K562 (cell line): Measurements from ENCODE around the gene PADI1. TPM values are rescaled to one million over a fixed set of nuclear protein-coding genes. Genes with fewer than 3 reads are reported as not detected.

Experiments
- ATAC-seq: fragments of 200-7000 bp; cut with Tn5 transposase; 3 replicates; pipeline ENCODE4 v1.9.1; 2020; ENCODE audit warnings: moderate library complexity
- Bru-seq: library from RNA; stranded (reverse); fragments of 400-500 nt; gene quantifications from one replicate; lab custom pipeline; 2021; lab: Mats Ljungman, UMichigan
- BruChase-seq, 2 experiments: library from RNA; stranded (reverse); fragments of 400-500 nt; gene quantifications; one replicate each; lab custom pipeline; 2021; lab: Mats Ljungman, UMichigan
- BruUV-seq: library from RNA; stranded (reverse); fragments of 400-500 nt; replicated peaks from 2 replicates; lab custom pipeline; 2021; lab: Mats Ljungman, UMichigan
- CTCF ChIA-PET: fragments of 300-600 bp; formaldehyde crosslinking; extraction: SDS; loops from one replicate; lab custom pipeline; 2021; ENCODE audit warnings: low intra/inter-chr PET ratio; lab: Yijun Ruan, JAX
- POLR2A ChIA-PET: fragments of 300-600, 350-650 bp; sonication (Branson Sonifier 250); formaldehyde crosslinking; extraction: SDS; loops from one replicate; lab custom pipeline; 2021; ENCODE audit warnings: antibody characterized with exemption, inconsistent platforms; lab: Yijun Ruan, JAX
- DNase-seq, 4 experiments: peaks; one replicate each; pipeline versions ENCODE4 v3.0.0 to v3.0.0-alpha.2; 2011 to 2018; ENCODE audit warnings: low spot score in 3 of 4, mixed read lengths in 3 of 4; ENCODE audit errors: extremely low read depth in 1 of 4
- FAIRE-seq: peaks from 2 replicates; lab custom pipeline; 2011; peaks lifted over from hg19 to GRCh38; lab: Jason Lieb, UNC
- H2AFZ ChIP-seq: 2 replicates; pipeline ENCODE4 v1.6.0; 2011; ENCODE audit warnings: low read depth, low read length, control low read depth, inconsistent platforms
- H3K27ac ChIP-seq: fragments of 200-600 bp; 3 replicates; pipeline ENCODE4 v1.8.0; 2011; ENCODE audit warnings: low read depth, mild to moderate bottlenecking, control low read depth, inconsistent platforms, low read length, moderate library complexity, mixed read lengths; ENCODE audit errors: extremely low read depth
- H3K27me3 ChIP-seq, 2 experiments: fragments of 300-600 bp in 1 of 2; 2 replicates in 1 of 2; 3 replicates in 1 of 2; pipeline versions ENCODE4 v1.6.0 to v1.8.0; 2011; ENCODE audit warnings: inconsistent platforms in 2 of 2, low read length in 2 of 2, mild to moderate bottlenecking in 1 of 2, mixed read lengths in 1 of 2, moderate library complexity in 1 of 2; ENCODE audit not compliant: control insufficient read depth in 2 of 2, insufficient read depth in 2 of 2
- H3K36me3 ChIP-seq: fragments of 300-600 bp; 3 replicates; pipeline ENCODE4 v1.8.0; 2011; ENCODE audit warnings: mild to moderate bottlenecking, low read length, inconsistent platforms; ENCODE audit not compliant: control insufficient read depth, insufficient read depth
- H3K4me1 ChIP-seq, 2 experiments: fragments of 200-600 bp in 1 of 2; replicated peaks in 1 of 2; 2 replicates in 1 of 2; 3 replicates in 1 of 2; pipeline versions ENCODE4 v1.5.1 to v1.8.0; 2011; ENCODE audit warnings: inconsistent platforms in 2 of 2, low read length in 2 of 2, mild to moderate bottlenecking in 1 of 2, mixed read lengths in 1 of 2, moderate library complexity in 1 of 2; ENCODE audit not compliant: control insufficient read depth in 2 of 2, insufficient read depth in 2 of 2
- H3K4me2 ChIP-seq: 2 replicates; pipeline ENCODE4 v1.6.1; 2011; ENCODE audit warnings: low read length, control low read depth, inconsistent platforms, mixed read lengths; ENCODE audit not compliant: insufficient read depth
- H3K4me3 ChIP-seq: fragments of 200-600 bp; sonication (generic), shearing (Covaris generic); 2 replicates; pipeline ENCODE4 v1.5.1; 2016; ENCODE audit warnings: control low read depth, inconsistent platforms
- H3K79me2 ChIP-seq: fragments of 200-600 bp; 3 replicates; pipeline ENCODE4 v1.8.0; 2011; ENCODE audit warnings: low read length, inconsistent platforms; ENCODE audit not compliant: control insufficient read depth, insufficient read depth
- H3K9ac ChIP-seq, 2 experiments: 2 replicates each; pipeline versions ENCODE4 v1.6.0 to v1.6.1; 2011; ENCODE audit warnings: low read depth in 2 of 2, low read length in 2 of 2, control low read depth in 1 of 2, inconsistent platforms in 1 of 2, mild to moderate bottlenecking in 1 of 2, mixed read lengths in 1 of 2; ENCODE audit not compliant: insufficient read depth in 1 of 2
- H3K9me1 ChIP-seq: one replicate; pipeline ENCODE4 v1.6.0; 2011; ENCODE audit warnings: inconsistent platforms, mild to moderate bottlenecking, low read length, moderate library complexity; ENCODE audit not compliant: control insufficient read depth, insufficient read depth
- H3K9me3 ChIP-seq: replicated peaks from 2 replicates; pipeline ENCODE4 v1.5.1; 2011; ENCODE audit warnings: low read depth, low read length, inconsistent platforms; ENCODE audit not compliant: control insufficient read depth, insufficient read depth
- H4K20me1 ChIP-seq: replicated peaks from 2 replicates; pipeline ENCODE4 v1.6.1; 2011; ENCODE audit warnings: low read length, inconsistent platforms, mixed read lengths; ENCODE audit not compliant: control insufficient read depth, insufficient read depth
- HNRNPH1 ChIP-seq: fragments of 200-400 bp; formaldehyde crosslinking; optimal IDR thresholded peaks from 2 replicates; pipeline ENCODE3; 2017; ENCODE audit warnings: low read depth, mild to moderate bottlenecking, low read length, moderate library complexity
- KLF13 ChIP-seq: fragments of 450-650 bp; IDR thresholded peaks from 2 replicates; pipeline ENCODE4 v1.6.1; 2016; ENCODE audit warnings: missing genetic modification characterization, low read depth, mild to moderate bottlenecking, missing compliant biosample characterization, moderate library complexity, borderline replicate concordance
- PTBP1 ChIP-seq: fragments of 200-400 bp; formaldehyde crosslinking; IDR thresholded peaks from 2 replicates; pipeline ENCODE4 v1.6.1; 2017; ENCODE audit warnings: low read depth, low read length
- SAFB ChIP-seq: fragments of 200-400 bp; formaldehyde crosslinking; IDR thresholded peaks from 2 replicates; pipeline ENCODE4 v1.6.1; 2017; ENCODE audit warnings: low read depth, low read length, borderline replicate concordance
- ZKSCAN1 ChIP-seq: fragments of 150-350 bp; IDR thresholded peaks from 2 replicates; pipeline ENCODE4 v1.6.1; 2016; ENCODE audit warnings: low read depth, low read length
- WGBS: fragments of 100-300 bp; shearing (Covaris generic); methylation state at CpG from one replicate; pipeline ENCODE4 v1.1.6; 2016; ENCODE audit warnings: low coverage, mixed read lengths; ENCODE audit not compliant: insufficient coverage; ENCODE audit errors: missing lambda C conversion rate; 5-methylcytosine and 5-hydroxymethylcytosine counted together
- in situ Hi-C: fragments of 300-500 bp; cut with MboI; formaldehyde crosslinking; loops from 4 replicates; pipeline ENCODE4 v1.15.0; 2018; ENCODE audit warnings: inconsistent platforms, mixed read lengths
- intact Hi-C: fragments of 100-400 bp; cut with micrococcal nuclease; formaldehyde crosslinking; loops from 2 replicates; pipeline ENCODE4 v1.14.2; 2022
- long read RNA-seq, 3 experiments: library from polyadenylated mRNA in 2 of 3; library from RNA in 1 of 3; unstranded in 2 of 3; stranded (forward) in 1 of 3; transcript quantifications; one replicate each; pipeline ENCODE4 v2.0.0, GENCODE V29; 2019 to 2022
- polyA minus RNA-seq, 3 experiments: library from RNA; depleted of rRNA, polyadenylated mRNA; stranded (reverse); fragments of >200 nt; gene quantifications; 2 replicates each; pipeline ENCODE4 v1.2.3, GENCODE V29; 2011
- polyA plus RNA-seq, 8 experiments: library from polyadenylated mRNA; depleted of rRNA in 4 of 8; stranded (reverse) in 5 of 8; unstranded in 3 of 8; fragments of >200 nt; fragmentation: Nextera tagmentation in 2 of 8; fragmentation: Illumina TruSeq in 1 of 8; extraction: Ambion mirVana in 2 of 8; extraction: Trizol in 1 of 8; gene quantifications; 2 replicates each; pipeline versions ENCODE4 v1.2.1 to v1.2.3, GENCODE V29; 2011 to 2014; ENCODE audit warnings: inconsistent platforms in 1 of 8, missing spikeins in 1 of 8
- total RNA-seq, 7 experiments: library from RNA; depleted of rRNA in 6 of 7; stranded (reverse); fragments of >200 nt in 6 of 7; fragmentation: Illumina TruSeq in 2 of 7; extraction: Trizol in 2 of 7; gene quantifications; 2 replicates each; pipeline versions ENCODE4 v1.2.1 to v1.2.3, GENCODE V29; 2011 to 2021; ENCODE audit warnings: low replicate concordance in 1 of 7

PADI1 gene, protein sequence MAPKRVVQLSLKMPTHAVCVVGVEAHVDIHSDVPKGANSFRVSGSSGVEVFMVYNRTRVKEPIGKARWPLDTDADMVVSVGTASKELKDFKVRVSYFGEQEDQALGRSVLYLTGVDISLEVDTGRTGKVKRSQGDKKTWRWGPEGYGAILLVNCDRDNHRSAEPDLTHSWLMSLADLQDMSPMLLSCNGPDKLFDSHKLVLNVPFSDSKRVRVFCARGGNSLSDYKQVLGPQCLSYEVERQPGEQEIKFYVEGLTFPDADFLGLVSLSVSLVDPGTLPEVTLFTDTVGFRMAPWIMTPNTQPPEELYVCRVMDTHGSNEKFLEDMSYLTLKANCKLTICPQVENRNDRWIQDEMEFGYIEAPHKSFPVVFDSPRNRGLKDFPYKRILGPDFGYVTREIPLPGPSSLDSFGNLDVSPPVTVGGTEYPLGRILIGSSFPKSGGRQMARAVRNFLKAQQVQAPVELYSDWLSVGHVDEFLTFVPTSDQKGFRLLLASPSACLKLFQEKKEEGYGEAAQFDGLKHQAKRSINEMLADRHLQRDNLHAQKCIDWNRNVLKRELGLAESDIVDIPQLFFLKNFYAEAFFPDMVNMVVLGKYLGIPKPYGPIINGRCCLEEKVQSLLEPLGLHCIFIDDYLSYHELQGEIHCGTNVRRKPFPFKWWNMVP
- not detected in 2 replicates for total RNA-seq (2011; cell fraction: chromatin; rRNA removed; ENCODE audit: low replicate concordance)
- not detected in 2 replicates for total RNA-seq (2011; cell fraction: nucleolus; rRNA removed)
- total RNA-seq (2011; cell fraction: nucleoplasm; rRNA removed), result not detected in 2 replicates
- not detected in 2 replicates for total RNA-seq (2014; rRNA removed)
- total RNA-seq (2014; rRNA removed; fragmentation: Illumina TruSeq; extraction: Trizol), result not detected in 2 replicates
- total RNA-seq (2015; rRNA removed; fragmentation: Illumina TruSeq; extraction: Trizol), result not detected in 2 replicates
- total RNA-seq (2021), result not detected in 2 replicates
- polyA plus RNA-seq (2011; rRNA removed), result not detected in 2 replicates
- polyA plus RNA-seq (2011; cell fraction: cytosol; rRNA removed), result not detected in 2 replicates
- not detected in 2 replicates for polyA plus RNA-seq (2011; cell fraction: nucleus; rRNA removed)
- 0.03 TPM in 1 of 2 replicates, not detected in the other for polyA plus RNA-seq (2012)
- polyA plus RNA-seq (2014; fragmentation: Illumina TruSeq; extraction: Trizol), result not detected in 2 replicates
- polyA plus RNA-seq (2014; fragmentation: Nextera tagmentation; extraction: Ambion mirVana), result not detected
- polyA plus RNA-seq (2014; rRNA removed), result not detected in 2 replicates
- not detected in 2 replicates for polyA minus RNA-seq (2011; rRNA and poly(A)+ RNA removed)
- polyA minus RNA-seq (2011; cell fraction: cytosol; rRNA and poly(A)+ RNA removed), result not detected in 2 replicates
- not detected in 2 replicates for polyA minus RNA-seq (2011; cell fraction: nucleus; rRNA and poly(A)+ RNA removed)
- Bru-seq, nascent RNA, result percentile 3 among the genes with signal in this experiment
- BruChase-seq, experiment 1, labeled RNA remaining after a 2-hour chase, result not detected
- BruChase-seq, experiment 2, labeled RNA remaining after a 6-hour chase, result not detected
- long read RNA-seq, experiment 1, result 0 reads
- long read RNA-seq, experiment 2, result 0 reads
- long read RNA-seq, experiment 3, result 0 reads

DNA sequence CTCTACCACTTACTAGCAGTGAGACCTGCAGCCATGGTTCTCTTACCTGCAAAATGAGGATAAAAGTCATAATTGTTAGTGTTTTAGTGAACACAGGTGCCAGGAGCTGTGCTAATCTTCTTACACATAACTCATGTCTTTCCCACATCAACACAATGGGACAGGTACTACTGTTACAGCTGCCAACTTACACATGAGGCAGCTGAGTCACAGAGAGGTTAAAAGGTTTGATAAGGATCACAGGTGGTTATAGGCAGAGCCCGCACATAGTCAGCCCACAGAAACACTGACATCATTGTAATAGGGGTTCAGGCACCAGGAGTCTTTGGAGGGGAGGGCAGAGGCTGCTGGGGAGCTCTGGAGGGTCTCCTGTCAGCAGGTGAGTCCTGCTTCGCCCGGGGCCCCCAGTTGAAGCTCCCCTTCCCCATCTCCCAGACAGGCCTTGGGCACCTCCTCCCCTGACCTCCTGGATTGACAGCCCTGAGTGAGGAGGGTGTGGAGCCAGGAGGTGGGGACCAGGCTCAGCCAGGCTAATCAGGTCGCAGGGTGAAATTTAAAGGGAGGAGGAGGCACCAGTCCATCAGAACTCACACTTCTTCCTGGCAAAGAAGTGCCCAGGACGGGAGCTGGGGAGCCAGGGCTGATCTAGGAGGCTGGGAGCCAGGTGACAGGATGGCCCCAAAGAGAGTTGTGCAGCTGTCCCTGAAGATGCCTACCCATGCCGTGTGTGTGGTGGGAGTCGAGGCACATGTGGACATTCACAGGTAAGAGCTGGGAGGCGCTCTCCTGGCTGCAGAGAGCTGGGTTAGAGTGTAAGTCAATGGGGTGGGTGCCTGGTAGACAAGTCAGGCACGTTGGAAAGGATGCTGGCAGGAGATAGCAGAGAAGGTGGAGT lies at the start of gene PADI1:
PADI1 (plus strand) TSS at position 583 of the 895 bp plus-strand sequence; CDS start at position 673, 90 bp downstream.
- H3K4me3 ChIP-seq, result no peak within 1 kb of the TSS
- no peaks in the 10 kb centered on the region for H3K79me2 ChIP-seq
- ChIA-PET POLR2A (interaction anchor here (0.7 to 1.2 kb wide), 3 partner anchors 9 to 13 kb away, joined by 3 to 5 read pairs (median 3); no protein-coding TSS in a partner anchor), CTCF (no interaction called here)
- no peaks in the 10 kb centered on the region for H3K4me1 ChIP-seq
- ATAC-seq, result no peak
- no peaks in the 10 kb centered on the region for H3K9me3 ChIP-seq
- no peak for FAIRE-seq
- H3K27ac ChIP-seq, result no peak within 1 kb of the TSS
- H2AFZ ChIP-seq, result no peak within 1 kb of the TSS
- no peak within 1 kb of the TSS for H3K4me2 ChIP-seq
- H3K9me1 ChIP-seq, result no peaks in the 10 kb centered on the region
- H3K9ac ChIP-seq, result no peak within 1 kb of the TSS
- no peaks in the 10 kb centered on the region for H3K36me3 ChIP-seq
- DNase-seq, result no peak
- in situ Hi-C loops, result no loop called here
- H3K27me3 ChIP-seq, result peaks cover 5 to 43% of the 10 kb centered on the region in 2 experiments
- BruUV-seq, result no TSS peak
- peaks cover 3% of the 10 kb centered on the region; the same call in 1 of the 2 replicates for H4K20me1 ChIP-seq
- intact Hi-C loops, result no loop called here
- TF ChIP-seq SAFB (no peak), HNRNPH1 (no peak), KLF13 (tag) (no peak), ZKSCAN1 (peak; percentile 66; the same call in 1 of the 2 replicates), PTBP1 (no peak)
- WGBS, result 5% methylated on average over 7 of the region's 9 CpGs
